Embryonic facial prominence (tissue), 1 donor: ENCODE measurements around the gene TPBGL.

Experiments
- DNase-seq: peaks from one replicate; pipeline ENCODE4 v3.0.0-alpha.2; 2016; ENCODE audit errors: extremely low spot score

The TPBGL gene, protein sequence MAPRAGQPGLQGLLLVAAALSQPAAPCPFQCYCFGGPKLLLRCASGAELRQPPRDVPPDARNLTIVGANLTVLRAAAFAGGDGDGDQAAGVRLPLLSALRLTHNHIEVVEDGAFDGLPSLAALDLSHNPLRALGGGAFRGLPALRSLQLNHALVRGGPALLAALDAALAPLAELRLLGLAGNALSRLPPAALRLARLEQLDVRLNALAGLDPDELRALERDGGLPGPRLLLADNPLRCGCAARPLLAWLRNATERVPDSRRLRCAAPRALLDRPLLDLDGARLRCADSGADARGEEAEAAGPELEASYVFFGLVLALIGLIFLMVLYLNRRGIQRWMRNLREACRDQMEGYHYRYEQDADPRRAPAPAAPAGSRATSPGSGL

DNA sequence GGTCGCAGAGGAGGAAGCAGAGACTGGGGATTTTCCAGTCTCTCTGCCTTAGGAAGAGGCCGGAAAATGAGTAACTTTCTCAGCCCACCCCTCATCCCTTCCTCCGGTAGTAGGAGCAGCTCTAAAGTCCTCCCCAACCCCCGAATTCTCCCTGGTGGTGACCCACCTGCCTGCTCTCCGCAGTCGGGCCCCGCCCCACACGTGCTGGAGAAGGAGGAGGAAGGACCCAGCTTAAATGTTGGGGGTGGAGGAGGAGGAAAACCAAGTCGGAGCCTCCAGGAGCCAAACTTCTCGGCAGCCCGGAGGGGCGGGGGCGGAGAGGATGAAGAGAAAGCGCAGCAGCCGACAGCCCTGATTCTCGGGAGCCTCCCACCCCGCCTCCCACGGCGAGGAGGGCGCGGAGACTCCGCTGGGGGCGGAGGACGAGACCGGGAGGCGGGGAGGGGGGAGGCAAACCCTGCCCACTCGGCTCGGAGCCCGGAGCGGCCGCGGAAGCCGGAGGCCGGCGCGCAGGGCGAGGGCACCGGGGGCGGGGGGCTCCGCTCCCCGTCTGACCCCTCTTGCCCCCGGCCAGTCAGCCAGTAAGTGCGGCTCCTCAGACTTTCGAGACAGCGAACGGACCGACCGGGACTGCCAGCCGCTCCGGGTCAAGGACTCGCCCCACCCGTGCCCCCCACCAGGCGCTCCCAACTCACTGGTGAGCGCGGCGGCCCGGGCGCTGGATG is at the start of gene TPBGL:
TSS of gene TPBGL (plus strand) at position 464 of the 725 bp plus-strand sequence. CDS start 276 bp downstream, outside the sequence.
- DNase-seq, result no peak

GRCh38 chr11:75191330-75191717 is 49.2 kb upstream of the TPBGL start:
- no peak for DNase-seq

GRCh38 chr11:75193271-75193670 is 47.3 kb upstream of the TPBGL start:
- DNase-seq, result no peak

- no peak for DNase-seq
These were observed 46.9 kb upstream of the TPBGL start for GRCh38 chr11:75193711-75194110.

DNA sequence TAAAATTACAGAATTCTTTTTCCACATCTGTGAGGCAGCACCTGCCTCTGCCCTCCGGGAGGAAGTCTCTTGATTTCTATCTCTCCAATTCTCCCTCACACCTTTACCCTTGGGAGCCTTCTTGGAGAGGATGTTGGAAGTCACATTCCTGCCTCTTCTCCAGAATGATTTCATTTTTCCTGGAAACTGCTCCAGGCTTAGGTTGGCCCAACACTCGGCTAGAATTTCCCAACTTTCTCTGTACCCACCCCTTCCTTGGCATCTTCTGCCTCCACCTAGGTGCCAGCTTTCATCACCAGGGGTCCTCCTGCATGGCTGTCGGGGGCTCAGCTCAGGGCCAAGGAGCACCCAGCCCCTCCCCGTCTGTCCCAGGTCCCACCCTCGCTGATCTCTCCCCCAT is 46.4 kb upstream of the TPBGL start:
- DNase-seq, result no peak

DNA sequence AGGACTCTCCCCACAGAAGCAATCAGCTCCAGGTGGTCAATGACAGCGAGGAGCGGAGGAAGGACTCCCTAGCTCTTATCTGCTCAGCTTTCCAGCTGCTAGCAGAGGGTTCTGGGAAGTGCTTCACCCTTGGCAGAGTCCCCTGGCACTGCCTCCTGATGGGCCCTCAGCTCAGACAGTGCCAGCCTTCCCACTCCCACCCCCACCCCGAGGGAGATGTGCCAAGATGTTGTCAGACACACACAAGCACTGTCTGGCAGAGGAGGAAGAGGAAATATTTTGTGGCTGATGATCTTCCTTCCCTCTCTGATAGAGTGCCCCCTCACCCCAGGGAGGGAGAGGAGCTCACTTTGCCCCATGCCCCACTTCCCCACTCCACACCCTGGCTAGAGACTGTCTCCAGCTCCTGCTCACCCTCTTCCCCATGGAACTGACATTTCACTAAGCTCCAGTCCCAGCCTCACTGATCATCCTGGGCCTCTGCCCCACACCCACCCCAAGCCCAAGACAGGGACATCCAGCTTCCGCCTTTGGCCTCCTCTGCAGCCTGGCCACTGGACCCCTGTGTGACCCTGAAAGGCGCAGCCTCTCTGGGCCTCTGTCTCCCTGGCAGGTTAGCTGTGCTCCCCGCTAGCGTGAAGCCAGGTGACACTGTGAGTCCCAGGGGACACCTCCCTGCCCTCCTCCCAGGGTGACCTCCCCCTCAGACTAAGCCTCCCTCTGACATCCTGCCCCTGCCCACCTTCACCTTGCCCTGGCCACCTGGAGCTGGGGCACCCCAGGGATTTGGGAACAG is 45.2 kb upstream of the TPBGL start:
- no peak for DNase-seq

GRCh38 chr11:75196426-75196825 is 44.1 kb upstream of the TPBGL start:
- no peak for DNase-seq

DNA sequence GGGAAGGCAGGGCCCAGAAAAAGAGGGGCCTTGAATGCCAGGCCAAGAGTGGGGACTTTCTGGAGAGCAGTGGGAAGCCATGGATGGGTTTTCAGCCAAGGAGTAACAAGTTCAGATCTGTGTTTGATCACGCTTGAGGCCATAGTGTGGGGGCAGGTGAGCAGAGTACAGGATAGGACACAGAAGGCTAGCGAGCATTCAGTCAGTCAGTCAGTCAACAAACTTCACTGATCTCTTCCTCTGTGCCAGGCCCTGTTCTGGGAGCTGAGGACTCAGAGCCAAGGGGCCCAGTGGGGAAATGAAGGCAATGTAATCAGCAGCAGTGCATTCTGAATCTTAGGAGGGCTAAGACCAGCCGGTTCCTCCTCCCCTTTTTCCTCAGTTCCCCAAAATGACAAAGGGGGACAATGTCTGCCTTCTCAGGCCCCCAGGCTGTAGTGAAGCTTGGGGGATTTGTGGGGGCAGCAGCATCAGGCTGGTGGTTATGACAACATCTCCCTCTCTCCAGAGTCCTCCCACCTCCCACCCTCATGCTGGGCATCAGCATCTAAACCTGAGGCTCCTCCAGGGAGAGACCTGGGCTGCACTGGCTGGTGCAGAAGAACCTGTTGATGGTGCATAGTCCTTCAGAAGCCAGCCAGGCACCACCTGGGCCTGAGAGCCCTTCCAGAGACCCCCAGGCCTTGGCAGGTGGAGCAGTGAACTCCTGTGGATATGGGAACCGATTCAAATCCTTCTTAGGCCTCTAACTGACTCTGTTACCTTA is 42.9 kb upstream of the TPBGL start:
- DNase-seq, result no peak

DNA sequence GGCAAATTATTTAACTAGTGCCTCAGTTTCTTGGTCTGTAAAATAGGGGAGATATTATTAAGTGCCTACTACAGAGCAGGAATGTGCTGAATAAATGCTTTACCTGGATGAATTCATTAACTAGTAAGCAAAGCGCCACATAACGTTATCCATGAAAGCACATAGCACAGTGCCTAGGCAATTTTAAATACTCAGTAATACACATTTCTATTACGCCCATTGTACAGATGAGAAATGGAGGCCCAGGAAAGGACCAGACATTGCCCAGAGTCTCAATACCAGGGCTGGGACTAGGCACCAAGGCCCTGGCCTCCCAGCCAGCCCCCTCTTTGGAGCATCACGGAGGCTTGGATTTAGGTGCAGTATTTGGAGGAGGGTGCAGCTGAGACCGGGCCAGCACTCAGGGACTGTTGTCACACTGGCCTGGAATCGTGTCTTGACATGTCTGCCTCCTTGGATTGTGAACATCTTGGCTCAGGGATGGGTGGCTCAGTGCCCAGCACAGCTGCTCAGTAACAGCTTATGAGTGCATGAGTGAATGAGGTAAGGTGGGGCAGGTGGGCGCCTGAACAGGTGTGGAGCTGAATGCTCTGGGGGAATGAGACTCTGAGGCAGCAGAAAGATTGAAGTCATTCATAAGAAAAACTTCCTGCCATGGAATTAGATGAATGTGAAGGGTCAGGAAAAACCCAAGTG is 42.1 kb upstream of the TPBGL start:
- DNase-seq, result no peak

- no peak for DNase-seq
These were observed 41.1 kb upstream of the TPBGL start for GRCh38 chr11:75199412-75199955.

DNA sequence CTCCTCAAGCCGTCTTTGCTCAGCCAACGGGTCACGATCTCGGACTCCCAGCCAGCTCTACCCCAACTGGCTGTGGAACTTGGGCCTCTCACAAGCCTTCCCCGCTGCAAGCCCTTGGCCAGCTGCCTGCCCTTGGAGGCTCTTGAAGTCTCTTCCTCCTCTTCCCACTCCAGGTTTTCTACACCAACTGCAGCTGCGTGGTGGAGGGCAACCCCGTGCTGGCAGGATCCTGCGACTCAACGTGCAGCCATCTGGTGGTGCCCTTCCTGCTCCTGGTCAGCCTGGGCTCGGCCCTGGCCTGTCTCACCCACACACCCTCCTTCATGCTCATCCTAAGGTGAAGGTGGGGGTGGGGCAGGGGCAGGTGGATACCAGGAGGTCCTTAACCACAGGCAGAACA is 40.5 kb upstream of the TPBGL start:
- DNase-seq, result no peak

DNA sequence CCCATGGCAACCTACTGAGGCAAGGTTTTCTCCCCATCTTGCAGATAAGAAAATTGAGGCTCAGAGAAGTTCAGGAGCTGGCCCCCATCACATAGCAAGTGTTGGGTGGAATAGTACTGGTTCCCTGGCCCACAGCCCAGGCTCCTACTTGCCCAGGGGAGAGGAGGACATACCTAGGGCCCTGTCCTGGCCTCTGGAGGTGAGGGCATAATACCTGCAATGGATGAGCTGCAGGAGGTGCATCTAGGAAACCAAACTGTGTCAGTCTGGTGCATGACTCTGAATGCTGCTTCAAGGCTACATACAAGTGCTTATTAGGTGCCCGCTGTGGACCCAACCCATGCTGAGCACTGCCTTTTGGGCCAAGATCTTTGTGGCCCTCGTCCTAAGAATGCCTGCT is 40.0 kb upstream of the TPBGL start:
- no peak for DNase-seq

GRCh38 chr11:75201771-75202170 is 38.8 kb upstream of the TPBGL start:
- DNase-seq, result no peak

DNA sequence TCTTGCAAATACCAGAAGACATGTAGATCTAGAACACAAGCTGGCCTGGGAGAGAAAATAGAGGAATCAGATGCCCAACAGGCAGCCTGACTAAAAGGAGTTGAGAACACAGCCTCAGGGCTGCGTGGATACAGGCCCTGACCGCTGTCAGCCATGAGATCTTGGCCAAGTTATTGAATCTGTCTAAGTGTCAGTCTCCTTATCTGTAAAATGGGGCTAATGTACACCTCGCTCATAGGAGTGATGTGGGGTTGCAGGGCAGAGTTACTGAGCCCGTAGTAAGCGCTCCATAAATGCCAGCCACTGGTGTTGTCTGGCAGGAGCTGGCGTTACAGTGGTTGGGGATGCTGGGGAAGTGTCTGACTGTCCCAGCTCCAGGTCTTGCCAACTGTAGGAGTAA is 38.4 kb upstream of the TPBGL start:
- no peak for DNase-seq

GRCh38 chr11:75203138-75203537 is 37.4 kb upstream of the TPBGL start:
- DNase-seq, result no peak

GRCh38 chr11:75203641-75204011 is 36.9 kb upstream of the TPBGL start:
- DNase-seq, result no peak

- DNase-seq, result no peak
These were observed 36.4 kb upstream of the TPBGL start for GRCh38 chr11:75204012-75204674.

DNA sequence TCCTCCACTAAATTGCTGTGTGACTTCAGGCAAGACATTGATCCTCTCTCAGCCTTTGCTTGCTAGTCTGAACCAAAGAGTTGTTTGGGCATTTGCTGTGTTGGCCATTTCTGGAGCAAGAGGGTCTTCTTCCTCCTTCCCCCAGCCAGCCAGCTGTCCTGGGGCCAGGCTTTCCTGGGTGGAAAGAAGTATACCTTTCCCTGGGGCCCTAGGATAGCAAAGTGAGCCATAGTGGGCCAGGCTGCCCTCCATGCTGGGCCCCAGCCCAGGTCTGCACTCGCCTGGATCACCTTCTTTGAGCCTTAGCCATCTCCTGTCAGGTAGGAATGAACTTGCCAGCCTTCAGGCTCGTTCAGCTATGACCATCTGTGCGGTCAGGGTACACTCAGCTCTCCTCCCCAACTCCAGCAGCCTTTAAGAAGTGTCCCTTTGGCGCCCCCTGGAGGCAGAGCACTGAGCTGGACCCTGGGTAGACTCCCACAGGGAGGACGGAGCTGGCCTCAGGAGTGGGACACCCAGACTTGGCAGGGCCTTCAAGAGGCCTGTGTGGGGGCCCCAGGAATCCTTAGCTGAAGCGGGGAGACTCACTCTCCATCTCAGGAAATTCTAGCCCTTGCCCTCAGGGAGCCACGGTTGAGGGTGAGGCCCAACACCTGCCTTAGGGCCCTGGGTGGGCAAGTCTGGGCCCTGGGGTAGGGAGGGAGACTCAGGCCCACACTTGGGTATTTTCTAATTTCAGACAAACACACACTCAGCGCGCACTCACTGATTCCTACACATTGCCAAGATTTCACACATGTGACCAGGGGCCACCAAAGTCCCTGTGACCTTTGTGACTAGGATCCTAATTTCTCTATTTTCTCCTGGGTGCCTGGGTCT is 35.6 kb upstream of the TPBGL start:
- no peak for DNase-seq

- no peak for DNase-seq
These were observed 35.0 kb upstream of the TPBGL start for GRCh38 chr11:75205564-75206020.
